Measurements from ENCODE around the gene HOXB2.

- TF ChIP-seq, protein P1, sequence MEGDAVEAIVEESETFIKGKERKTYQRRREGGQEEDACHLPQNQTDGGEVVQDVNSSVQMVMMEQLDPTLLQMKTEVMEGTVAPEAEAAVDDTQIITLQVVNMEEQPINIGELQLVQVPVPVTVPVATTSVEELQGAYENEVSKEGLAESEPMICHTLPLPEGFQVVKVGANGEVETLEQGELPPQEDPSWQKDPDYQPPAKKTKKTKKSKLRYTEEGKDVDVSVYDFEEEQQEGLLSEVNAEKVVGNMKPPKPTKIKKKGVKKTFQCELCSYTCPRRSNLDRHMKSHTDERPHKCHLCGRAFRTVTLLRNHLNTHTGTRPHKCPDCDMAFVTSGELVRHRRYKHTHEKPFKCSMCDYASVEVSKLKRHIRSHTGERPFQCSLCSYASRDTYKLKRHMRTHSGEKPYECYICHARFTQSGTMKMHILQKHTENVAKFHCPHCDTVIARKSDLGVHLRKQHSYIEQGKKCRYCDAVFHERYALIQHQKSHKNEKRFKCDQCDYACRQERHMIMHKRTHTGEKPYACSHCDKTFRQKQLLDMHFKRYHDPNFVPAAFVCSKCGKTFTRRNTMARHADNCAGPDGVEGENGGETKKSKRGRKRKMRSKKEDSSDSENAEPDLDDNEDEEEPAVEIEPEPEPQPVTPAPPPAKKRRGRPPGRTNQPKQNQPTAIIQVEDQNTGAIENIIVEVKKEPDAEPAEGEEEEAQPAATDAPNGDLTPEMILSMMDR (conservative IDR thresholded peaks at IDR 0.05; ENCODE audit: low read length) = no peak
- TF ChIP-seq EZH2phosphoT487 (IDR thresholded peaks at IDR 0.05; ENCODE audit: borderline replicate concordance) = no peak
These were observed 24.3 kb upstream of the HOXB2 start for GRCh38 chr17:48569240-48569582.
